HepG2 (cell line): ENCODE results near the gene TMEM63B. TPM values are rescaled to one million over a fixed set of nuclear protein-coding genes. Genes with fewer than 3 reads are reported as not detected.

Experiments used
- ATAC-seq: fragments of 200-7000 bp; cut with Tn5 transposase; 3 replicates; pipeline ENCODE4 v1.9.1; 2020; ENCODE audit warnings: mild to moderate bottlenecking, moderate library complexity
- BruUV-seq: library from RNA; stranded (reverse); fragments of 400-500 nt; replicated peaks from 2 replicates; lab custom pipeline; 2021; lab: Mats Ljungman, UMichigan
- CTCF ChIA-PET: fragments of 300-600 bp; formaldehyde crosslinking; extraction: SDS; loops from one replicate; lab custom pipeline; 2021; ENCODE audit warnings: low total read pairs, inconsistent platforms, low intra/inter-chr PET ratio; lab: Yijun Ruan, JAX
- POLR2A ChIA-PET: fragments of 350-600 bp; sonication (Branson Sonifier 250); formaldehyde crosslinking; loops from one replicate; lab custom pipeline; 2020; ENCODE audit warnings: antibody characterized with exemption, inconsistent platforms; lab: Yijun Ruan, JAX
- DNase-seq: peaks from one replicate; pipeline ENCODE4 v3.0.0-alpha.2; 2015; ENCODE audit warnings: low spot score
- FAIRE-seq: peaks from 3 replicates; lab custom pipeline; 2011; peaks lifted over from hg19 to GRCh38; lab: Jason Lieb, UNC
- H2AFZ ChIP-seq: one replicate; pipeline ENCODE4 v1.6.1; 2011; ENCODE audit warnings: low read length, inconsistent platforms
- H3K27ac ChIP-seq: fragments of 300-600 bp; 3 replicates; pipeline ENCODE4 v1.8.0; 2011; ENCODE audit warnings: mixed run types, mild to moderate bottlenecking, mixed read lengths, low read length, inconsistent platforms; ENCODE audit not compliant: insufficient read depth; ENCODE audit errors: extremely low read length
- H3K27me3 ChIP-seq, 2 experiments: fragments of 200-600 bp in 1 of 2; 2 replicates in 1 of 2; 3 replicates in 1 of 2; pipeline versions ENCODE4 v1.6.0 to v1.8.0; 2011; ENCODE audit warnings: low read length in 2 of 2, mild to moderate bottlenecking in 2 of 2, moderate library complexity in 2 of 2, inconsistent platforms in 1 of 2; ENCODE audit not compliant: insufficient read depth in 2 of 2, control insufficient read depth in 1 of 2
- H3K36me3 ChIP-seq, 2 experiments: fragments of 200-600 bp in 1 of 2; replicated peaks in 1 of 2; 2 replicates in 1 of 2; 3 replicates in 1 of 2; pipeline versions ENCODE4 v1.5.1 to v1.8.0; 2011; ENCODE audit warnings: low read length in 2 of 2, inconsistent platforms in 1 of 2; ENCODE audit not compliant: insufficient read depth in 2 of 2, control insufficient read depth in 1 of 2
- H3K4me1 ChIP-seq: 2 replicates; pipeline ENCODE4 v1.5.1; 2012; ENCODE audit warnings: low read length, inconsistent platforms; ENCODE audit not compliant: insufficient read depth
- H3K4me2 ChIP-seq: 2 replicates; pipeline ENCODE4 v1.6.0; 2011; ENCODE audit warnings: low read depth, low read length, inconsistent platforms
- H3K4me3 ChIP-seq, 3 experiments: fragments of 200-600 bp in 1 of 3; sonication (generic), shearing (Covaris generic) in 1 of 3; replicated peaks in 1 of 3; 2 replicates each; pipeline ENCODE4 v1.5.1; 2011 to 2016; ENCODE audit warnings: low read length in 3 of 3, inconsistent platforms in 2 of 3, low read depth in 2 of 3, mild to moderate bottlenecking in 2 of 3, control low read depth in 1 of 3, mixed read lengths in 1 of 3; ENCODE audit not compliant: insufficient read depth in 1 of 3
- H3K79me2 ChIP-seq: one replicate; pipeline ENCODE4 v1.6.1; 2011; ENCODE audit warnings: low read length, inconsistent platforms; ENCODE audit not compliant: insufficient read depth
- H3K9ac ChIP-seq: 2 replicates; pipeline ENCODE4 v1.6.0; 2011; ENCODE audit warnings: mild to moderate bottlenecking, low read depth, low read length, inconsistent platforms; ENCODE audit not compliant: insufficient read depth
- H3K9me3 ChIP-seq: 2 replicates; pipeline ENCODE4 v1.5.1; 2012; ENCODE audit warnings: mild to moderate bottlenecking, low read length
- H4K20me1 ChIP-seq: 2 replicates; pipeline ENCODE4 v1.6.0; 2011; ENCODE audit warnings: inconsistent platforms, mild to moderate bottlenecking, low read length, moderate library complexity; ENCODE audit not compliant: insufficient read depth
- HNRNPLL ChIP-seq: fragments of 200-400 bp; formaldehyde crosslinking; IDR thresholded peaks from 2 replicates; pipeline ENCODE4 v1.6.1; 2017; ENCODE audit warnings: mild to moderate bottlenecking, low read depth, low read length; ENCODE audit not compliant: poor library complexity, severe bottlenecking
- MYC ChIP-seq: sonication (generic); formaldehyde crosslinking; IDR thresholded peaks from 2 replicates; pipeline ENCODE4 v1.9.0; 2021; ENCODE audit warnings: missing genetic modification reagents, borderline replicate concordance
- PLRG1 ChIP-seq: fragments of 450-650 bp; conservative IDR thresholded peaks from 2 replicates; pipeline ENCODE4 v1.6.1; 2016
- PPARG ChIP-seq: conservative IDR thresholded peaks from 2 replicates; pipeline ENCODE4 v1.6.1; 2016; ENCODE audit warnings: missing biosample characterization, missing genetic modification reagents
- ZNF205 ChIP-seq: IDR thresholded peaks from 2 replicates; pipeline ENCODE4 v1.6.1; 2018; ENCODE audit warnings: missing biosample characterization, missing genetic modification reagents
- ZNF619 ChIP-seq: sonication (generic); formaldehyde crosslinking; IDR thresholded peaks from 2 replicates; pipeline ENCODE4 v1.4.0; 2020; ENCODE audit warnings: mild to moderate bottlenecking, missing genetic modification reagents
- ZNF704 ChIP-seq: sonication (generic); formaldehyde crosslinking; IDR thresholded peaks from 2 replicates; pipeline ENCODE4 v1.8.1; 2023; ENCODE audit warnings: mild to moderate bottlenecking, inconsistent platforms, moderate library complexity, missing genetic modification reagents, borderline replicate concordance
- ZUFSP ChIP-seq: sonication (generic); formaldehyde crosslinking; IDR thresholded peaks from 2 replicates; pipeline ENCODE4 v1.9.0; 2021; ENCODE audit warnings: missing genetic modification reagents, mild to moderate bottlenecking, borderline replicate concordance
- WGBS: methylation state at CpG from one replicate; pipeline ENCODE4 v1.1.6; 2017; ENCODE audit warnings: low lambda C conversion rate; 5-methylcytosine and 5-hydroxymethylcytosine counted together
- in situ Hi-C: cut with HindIII; loops from 2 replicates; pipeline ENCODE4 v1.10.0; 2017; ENCODE audit warnings: low pct_unique_long_range_greater_than_20kb; ENCODE audit not compliant: extremely low pct_ligation_motif_present
- intact Hi-C: fragments of 100-400 bp; cut with micrococcal nuclease; formaldehyde crosslinking; loops from one replicate; pipeline ENCODE4 v1.10.0; 2022; ENCODE audit not compliant: unreplicated experiment
- polyA plus RNA-seq, 8 experiments: library from polyadenylated mRNA; depleted of rRNA in 3 of 8; stranded (reverse) in 7 of 8; unstranded in 1 of 8; fragments of >200 nt; fragmentation: Illumina TruSeq in 4 of 8; extraction: Trizol in 4 of 8; gene quantifications; 2 replicates each; pipeline versions ENCODE4 v1.2.1 to v1.2.3, GENCODE V29; 2011 to 2016; ENCODE audit warnings: low read depth in 4 of 8, missing spikeins in 1 of 8, mixed read lengths in 1 of 8; ENCODE audit not compliant: insufficient read depth in 1 of 8
- total RNA-seq, 5 experiments: library from RNA; depleted of rRNA; stranded (reverse); fragments of >200 nt; fragmentation: Illumina TruSeq; extraction: Trizol; gene quantifications; 2 replicates each; pipeline ENCODE4 v1.2.3, GENCODE V29; 2016; ENCODE audit warnings: low read depth in 1 of 5

Gene TMEM63B
- total and polyA plus RNA-seq, 2 of the 13 experiments (the other 11 are each of a cell fraction or from before 2014, with no cell fraction given) = 27.4 to 75.8 TPM

- 97% methylated on average over 7 of the region's 7 CpGs for WGBS
- TF ChIP-seq ZNF205 = no peak
- TF ChIP-seq PPARG (CRISPR knock-in tag) = no peak
- TF ChIP-seq ZNF619 (CRISPR knock-in tag) = no peak
Observed at GRCh38 chr6:44135875-44136274, 8.5 kb downstream of the TMEM63B start.

GRCh38 chr6:44138717-44139350 lies 11.5 kb downstream of the TMEM63B start:
- TF ChIP-seq HNRNPLL = no peak
- no peak for TF ChIP-seq ZUFSP (CRISPR knock-in tag)
- 0 out of 2 replicates have a peak, but pooled peaks have one; percentile 77 for TF ChIP-seq PLRG1
- no peak for TF ChIP-seq ZNF704 (CRISPR knock-in tag)
- TF ChIP-seq MYC = no peak
- ChIA-PET CTCF (no interaction called here), POLR2A (interaction anchor here (0.7 kb wide), 1 partner anchor 27 kb away, joined by 3 read pairs; no protein-coding TSS in a partner anchor)
- no peak for FAIRE-seq
- DNase-seq = no peak
- Histone ChIP-seq H3K9me3 (no peaks in the 10 kb centered on the region), H4K20me1 (peaks cover 2% of the 10 kb centered on the region), H3K4me2 (no peak overlapping the region), H3K79me2 (peaks cover 5% of the 10 kb centered on the region), H3K27me3 (no peaks in the 10 kb centered on the region), H2AFZ (no peak overlapping the region), H3K4me3 (no peak overlapping the region), H3K27ac (no peak overlapping the region), H3K9ac (no peak overlapping the region), H3K4me1 (peaks cover 24% of the 10 kb centered on the region), H3K36me3 (peaks cover 23 to 63% of the 10 kb centered on the region in 2 experiments)
- intact Hi-C loops = no loop called here
- 88% methylated on average over 4 of the region's 6 CpGs for WGBS
- ATAC-seq = no peak
- in situ Hi-C loops = no loop called here
- no TSS peak for BruUV-seq

More at GRCh38 chr6:44135875-44136274, 8.5 kb downstream of the TMEM63B start:
- no peak for FAIRE-seq
- Histone ChIP-seq H3K4me2 (no peak overlapping the region), H3K36me3 (peaks cover 19 to 53% of the 10 kb centered on the region in 2 experiments), H3K27me3 (no peaks in the 10 kb centered on the region), H3K4me1 (peaks cover 32% of the 10 kb centered on the region), H3K79me2 (peaks cover 13% of the 10 kb centered on the region), H3K27ac (no peak overlapping the region), H2AFZ (no peak overlapping the region), H3K9ac (no peak overlapping the region), H3K9me3 (no peaks in the 10 kb centered on the region), H3K4me3 (no peak overlapping the region), H4K20me1 (peaks cover 2% of the 10 kb centered on the region)
- DNase-seq = no peak
- POLR2A ChIA-PET = no interaction called here
- no peak for ATAC-seq
- CTCF ChIA-PET = no interaction called here
- in situ Hi-C loops = no loop called here
- BruUV-seq = no TSS peak
- intact Hi-C loops = no loop called here
